Measurements from ENCODE around the gene FGGY.
A peak's percentile ranks its signal among the peaks of the same experiment; 100 is the strongest.
"Not testable (repeated sequence)": the region's sequence is repeated elsewhere in the genome, so short reads cannot be mapped to it uniquely, and the experiment has no call there.

The FGGY gene

DNA sequence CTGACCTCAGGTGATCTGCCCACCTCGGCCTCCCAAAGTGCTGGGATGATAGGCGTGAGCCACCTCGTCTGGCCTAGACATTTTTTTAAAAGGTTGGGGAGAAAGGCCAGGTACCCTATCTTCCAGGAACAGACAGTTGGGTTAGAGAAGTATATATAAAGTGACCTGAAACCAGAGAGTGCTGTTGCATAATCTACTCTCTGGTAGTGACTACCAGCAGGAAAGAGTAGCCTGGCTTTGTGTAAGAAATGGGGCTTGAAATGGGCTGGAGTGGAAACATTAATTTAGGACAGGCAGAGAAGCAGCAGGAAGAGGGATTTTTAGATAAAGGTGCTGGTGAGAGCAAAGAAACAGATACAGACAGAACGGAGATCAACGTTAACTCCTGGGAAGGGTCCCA, 392.1 kb downstream of the FGGY start:
- no peak for DNase-seq

DNA sequence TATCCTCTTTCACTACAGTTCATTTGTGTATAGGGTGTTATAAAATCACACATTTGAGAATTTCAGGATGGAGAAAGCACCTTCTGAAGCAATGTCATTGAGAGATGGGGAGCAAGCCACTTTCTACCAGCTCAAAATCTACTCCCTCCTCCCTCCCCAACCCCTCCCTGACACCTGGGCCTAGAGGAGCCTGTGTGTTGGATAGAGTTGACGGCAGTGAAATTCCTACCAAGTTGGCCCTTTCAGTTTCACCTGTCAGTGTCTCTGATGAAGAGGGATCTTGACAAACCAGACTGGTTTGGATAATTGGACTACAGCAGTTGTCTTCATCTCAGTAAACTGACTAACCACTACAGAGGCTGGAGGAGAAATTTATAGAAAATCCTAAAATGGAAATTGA, 392.8 kb downstream of the FGGY start:
- DNase-seq: no peak

GRCh38 chr1:59690171-59690930, 393.5 kb downstream of the FGGY start:
- DNase-seq: no peak

DNA sequence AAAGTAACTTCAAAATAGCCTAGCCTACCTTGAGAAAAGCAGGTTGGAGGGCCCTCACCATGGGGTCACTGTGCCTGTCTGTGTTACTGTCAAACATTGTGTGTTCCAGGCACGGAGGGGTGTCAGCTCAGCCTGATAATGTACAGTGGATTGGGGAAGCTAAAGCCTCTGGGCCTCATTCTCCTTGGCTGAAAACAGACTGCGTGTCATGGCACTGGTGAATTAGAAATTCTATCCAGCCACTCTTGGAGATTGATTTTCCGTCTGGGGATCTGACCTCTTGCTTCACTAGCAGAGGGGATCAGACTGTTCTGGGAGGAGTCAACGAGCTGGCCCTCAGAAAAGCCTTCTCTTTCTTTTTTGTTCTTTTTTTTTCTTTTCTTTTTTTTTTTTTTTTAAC, 394.4 kb downstream of the FGGY start:
- DNase-seq: no peak

DNA sequence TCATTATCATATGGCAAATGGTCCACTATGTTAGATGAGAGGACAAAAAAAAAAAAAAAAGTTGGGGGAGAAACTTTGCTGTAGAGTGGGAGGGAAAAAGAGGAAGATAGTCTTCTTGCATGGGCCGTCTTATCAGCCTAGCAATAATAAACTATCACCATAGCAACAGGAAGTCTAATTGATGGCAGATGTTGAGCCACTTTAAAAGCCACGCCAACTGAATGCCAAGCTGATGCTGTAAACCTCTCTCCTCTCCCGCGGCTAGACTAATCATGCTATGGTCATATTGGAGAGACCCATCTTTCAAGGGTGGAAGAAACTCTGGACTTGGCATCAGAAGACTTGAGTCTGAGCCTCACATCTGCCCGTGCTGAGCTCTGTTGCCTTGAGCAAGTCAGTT, 395.7 kb downstream of the FGGY start:
- peak; percentile 76 to 84 for DNase-seq

- DNase-seq: no peak
Observed at GRCh38 chr1:59693406-59693805, 396.5 kb downstream of the FGGY start.

DNA sequence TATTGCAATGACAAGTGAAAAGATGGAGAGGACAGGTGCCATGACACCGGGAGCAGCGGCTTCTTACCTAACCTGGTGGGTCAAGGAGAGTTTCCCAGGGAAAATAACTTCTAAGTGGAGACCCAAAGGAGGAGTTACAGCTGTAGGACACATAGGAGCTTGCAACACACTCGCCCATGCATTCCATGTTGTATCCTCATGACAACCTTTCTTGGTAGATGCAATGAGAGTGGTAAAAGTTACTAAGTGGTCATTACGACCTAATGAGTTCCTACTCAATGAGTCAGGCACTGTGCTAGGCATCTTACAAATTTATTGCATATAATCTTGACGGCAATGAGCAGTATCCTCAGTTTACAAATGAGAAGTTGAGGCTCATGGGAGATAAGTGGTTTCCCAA, 398.4 kb downstream of the FGGY start:
- DNase-seq: no peak

- DNase-seq: no peak
Observed at GRCh38 chr1:59696421-59697115, 399.7 kb downstream of the FGGY start.

GRCh38 chr1:59697150-59697800, 400.4 kb downstream of the FGGY start:
- no peak for DNase-seq

- DNase-seq: no peak
Observed at GRCh38 chr1:59698386-59698785, 401.5 kb downstream of the FGGY start.

DNA sequence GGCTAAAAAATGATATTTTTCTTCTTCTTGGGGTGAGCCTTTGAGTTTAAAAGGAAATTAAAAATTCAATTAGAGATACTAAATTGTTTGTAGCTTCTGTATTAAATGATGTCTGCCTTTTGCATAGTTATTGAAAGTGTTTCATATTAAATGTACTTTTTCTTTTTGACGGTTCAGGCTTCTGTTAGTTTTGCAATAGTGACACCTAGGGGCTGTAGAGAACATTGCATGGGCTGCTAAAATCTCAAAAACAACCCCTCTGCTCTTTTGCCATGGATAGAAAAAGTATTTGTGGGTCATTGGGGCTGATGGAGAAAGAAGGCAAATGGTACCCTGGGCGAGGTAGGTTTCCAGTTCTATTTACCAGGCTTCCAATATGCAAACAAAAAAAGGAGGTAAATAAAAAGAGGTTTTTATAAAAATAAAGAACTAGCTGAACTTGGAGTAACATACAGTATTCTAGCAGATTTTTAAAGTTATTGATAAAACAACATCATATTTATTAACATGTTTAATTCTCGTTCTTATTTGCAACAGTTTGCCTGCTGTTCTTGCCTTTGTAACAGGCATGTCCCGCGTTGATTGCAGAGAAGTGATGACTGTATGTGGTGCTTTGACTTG, 402.4 kb downstream of the FGGY start:
- DNase-seq: peak; percentile 31 to 74

GRCh38 chr1:59701376-59701775, 404.5 kb downstream of the FGGY start:
- DNase-seq: no peak

DNA sequence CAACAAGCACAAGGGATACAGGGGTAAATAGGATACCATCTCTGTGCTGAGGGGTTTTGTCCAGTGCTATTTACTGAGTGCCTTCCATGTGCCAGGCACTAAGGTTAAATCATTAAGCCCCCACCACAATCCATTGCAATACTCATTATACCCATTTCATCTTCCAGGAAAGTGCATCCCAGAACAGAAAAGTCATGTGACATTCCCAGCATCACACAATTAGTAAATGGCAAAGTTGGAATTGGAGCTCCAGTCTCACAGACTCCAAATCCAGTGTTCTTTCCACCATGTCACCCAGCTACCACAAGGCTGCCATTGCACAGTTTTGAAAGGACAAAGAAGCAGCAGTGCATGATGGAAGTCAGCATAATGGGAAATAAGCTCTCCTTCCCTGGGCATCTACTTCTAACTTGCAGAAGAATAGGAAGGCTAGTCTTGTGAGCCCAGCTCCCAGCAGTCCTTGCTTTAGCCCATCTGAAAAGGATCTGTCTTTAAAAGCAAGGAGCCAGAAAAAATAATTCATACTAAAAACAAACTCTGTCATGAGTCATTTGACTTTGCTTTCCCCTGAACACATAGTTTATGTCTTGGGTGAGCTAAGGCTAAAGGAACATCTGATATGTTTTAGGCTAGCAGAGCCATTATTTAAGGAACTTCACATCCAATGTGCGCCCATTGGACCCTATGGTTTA, 406.5 kb downstream of the FGGY start:
- no peak for DNase-seq

DNA sequence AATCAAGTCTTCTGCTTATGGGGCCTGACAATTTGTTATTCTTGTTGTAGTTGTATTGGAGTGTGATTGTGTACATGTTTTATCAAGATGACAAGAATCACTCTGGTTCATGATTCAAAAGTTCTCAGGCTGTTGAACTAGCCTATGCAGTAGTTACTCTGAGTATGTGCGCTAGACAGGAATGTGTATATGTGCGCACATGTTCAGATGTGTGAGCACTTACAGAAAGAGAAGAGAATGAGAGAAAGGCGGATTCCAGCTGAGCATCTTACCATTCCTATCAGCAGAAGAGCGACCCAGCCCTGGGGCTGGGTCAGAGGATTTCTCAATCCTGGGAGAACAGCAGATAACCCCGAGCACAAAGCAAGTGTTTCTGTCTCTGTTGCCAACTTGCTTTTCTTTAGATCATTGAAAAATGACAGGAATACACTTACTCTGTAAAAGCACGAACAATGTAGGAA, 407.1 kb downstream of the FGGY start:
- DNase-seq: no peak

GRCh38 chr1:59704716-59705115, 407.8 kb downstream of the FGGY start:
- peak in 1 of 2 experiments; percentile 29 for DNase-seq

- DNase-seq: no peak
Observed at GRCh38 chr1:59705466-59706302, 408.8 kb downstream of the FGGY start.

- no peak for DNase-seq
Observed at GRCh38 chr1:59706303-59706599, 409.4 kb downstream of the FGGY start.

DNA sequence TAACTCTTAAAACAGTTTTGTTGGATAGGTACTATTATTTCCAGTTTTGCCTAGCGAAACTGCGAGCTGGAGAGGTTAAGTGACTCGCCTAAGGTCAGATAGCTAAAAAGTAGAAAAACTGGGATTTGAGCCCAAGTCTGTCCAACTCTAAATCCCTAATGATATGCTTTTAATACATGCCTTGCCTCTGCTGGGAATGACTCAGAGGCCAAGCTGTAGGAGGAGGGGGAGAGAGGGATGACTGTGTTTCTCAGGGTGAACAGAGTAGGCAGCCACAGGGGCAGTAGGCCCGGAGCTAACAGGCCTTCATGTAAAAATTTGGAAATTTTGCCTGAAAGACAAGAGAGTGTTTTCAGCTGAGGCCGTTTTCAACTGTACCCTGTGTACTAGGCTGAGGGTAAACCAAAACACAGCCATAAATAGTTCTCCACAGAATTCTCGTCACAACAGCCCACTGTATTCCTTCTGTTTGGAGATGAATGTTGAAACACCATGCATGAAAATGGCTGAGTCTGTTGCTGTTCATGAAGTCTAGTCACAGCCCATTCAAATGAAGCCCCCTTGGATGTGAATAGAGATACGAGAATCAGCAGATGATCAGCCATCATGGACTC, 410.4 kb downstream of the FGGY start:
- DNase-seq: peak; percentile 34 to 53

- DNase-seq: no peak
Observed at GRCh38 chr1:59709333-59709732, 412.4 kb downstream of the FGGY start.

- DNase-seq: not testable (repeated sequence)
Observed at GRCh38 chr1:59710920-59711319, 414.0 kb downstream of the FGGY start.

DNA sequence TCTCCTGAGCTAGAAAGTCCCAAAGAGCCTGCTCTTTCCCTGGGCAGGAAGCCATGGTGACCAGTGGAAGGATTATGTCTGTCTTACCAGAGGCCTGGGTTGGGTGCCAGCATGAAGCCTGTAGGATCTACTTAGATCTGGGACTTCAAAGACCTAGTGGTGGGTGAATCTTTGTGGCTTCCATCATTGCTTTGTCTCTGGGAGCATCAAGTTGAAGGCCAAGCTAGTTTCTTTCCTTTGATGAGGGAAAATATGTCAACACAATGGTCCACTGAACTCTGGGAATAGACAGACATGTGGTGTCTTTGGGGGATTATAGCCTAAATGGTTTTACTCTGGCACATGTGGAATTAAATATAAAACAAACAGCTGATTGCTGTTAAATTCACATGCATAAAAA, 417.3 kb downstream of the FGGY start:
- DNase-seq: no peak

DNA sequence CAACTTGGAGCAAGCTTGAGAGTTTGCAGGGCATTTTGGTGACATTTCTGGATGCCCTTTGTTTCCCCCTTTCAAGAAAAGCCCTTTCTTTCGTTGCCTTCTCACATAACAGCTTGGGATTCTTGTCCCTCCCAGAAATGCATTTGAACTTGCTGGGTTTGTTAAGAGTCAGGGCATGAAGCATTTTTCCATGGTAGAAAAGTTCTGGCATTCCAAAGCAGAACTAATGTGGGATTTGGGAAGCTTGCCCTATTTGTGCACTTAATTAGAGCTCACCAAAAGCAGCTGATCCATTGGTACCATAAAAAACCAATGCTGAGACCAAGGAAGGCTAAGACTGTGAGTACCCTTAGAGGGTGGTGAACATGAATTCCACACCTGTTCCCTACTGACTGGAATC, 418.1 kb downstream of the FGGY start:
- DNase-seq: no peak
